HG02884 (cell line): ENCODE results near the gene IKBKG.
"Not testable (repeated sequence)": the region's sequence is repeated elsewhere in the genome, so short reads cannot be mapped to it uniquely, and the experiment has no call there.

ENCODE experiments used
- ATAC-seq: cut with Tn5 transposase; IDR thresholded peaks from one replicate; pipeline ENCODE4 v1.9.1; 2021; ENCODE audit warnings: mild to moderate bottlenecking, moderate library complexity; ENCODE audit not compliant: unreplicated experiment

The IKBKG gene

GRCh38 chrX:154558060-154558690 is 10.8 kb downstream of the IKBKG start:
- ATAC-seq, result not testable (repeated sequence)

GRCh38 chrX:154558896-154559295 is 11.5 kb downstream of the IKBKG start:
- not testable (repeated sequence) for ATAC-seq

- not testable (repeated sequence) for ATAC-seq
These were observed 12.9 kb downstream of the IKBKG start for GRCh38 chrX:154560326-154560725.

GRCh38 chrX:154562295-154562694 is 14.9 kb downstream of the IKBKG start:
- ATAC-seq, result not testable (repeated sequence)

GRCh38 chrX:154570361-154570760 is 22.9 kb downstream of the IKBKG start:
- ATAC-seq, result not testable (repeated sequence)

GRCh38 chrX:154573061-154573460 is 25.6 kb downstream of the IKBKG start:
- ATAC-seq, result not testable (repeated sequence)

GRCh38 chrX:154575076-154575475 is 27.7 kb downstream of the IKBKG start:
- ATAC-seq, result not testable (repeated sequence)

GRCh38 chrX:154582994-154583393 is 35.6 kb downstream of the IKBKG start:
- not testable (repeated sequence) for ATAC-seq

GRCh38 chrX:154584585-154585183 is 37.3 kb downstream of the IKBKG start, which contains the start of gene CTAG1A:
CTAG1A (plus strand) TSS chrX:154585133; CDS start chrX:154585207, 74 bp downstream.
- not testable (repeated sequence) for ATAC-seq

GRCh38 chrX:154590415-154590814 is 43.0 kb downstream of the IKBKG start:
- ATAC-seq, result not testable (repeated sequence)

- no peak for ATAC-seq
These were observed 45.1 kb downstream of the IKBKG start for GRCh38 chrX:154592505-154592904.

- no peak for ATAC-seq
These were observed 45.8 kb downstream of the IKBKG start for GRCh38 chrX:154593201-154593600.

GRCh38 chrX:154594491-154594890 is 47.1 kb downstream of the IKBKG start:
- ATAC-seq, result no peak

- no peak for ATAC-seq
These were observed 48.3 kb downstream of the IKBKG start for GRCh38 chrX:154595559-154596249.

- no peak for ATAC-seq
These were observed 49.0 kb downstream of the IKBKG start for GRCh38 chrX:154596290-154596929.

- no peak for ATAC-seq
These were observed 49.8 kb downstream of the IKBKG start for GRCh38 chrX:154597221-154597620.

- no peak for ATAC-seq
These were observed 51.2 kb downstream of the IKBKG start for GRCh38 chrX:154598656-154599055.

GRCh38 chrX:154599531-154599930 is 52.1 kb downstream of the IKBKG start:
- no peak for ATAC-seq

GRCh38 chrX:154600759-154601374 is 53.4 kb downstream of the IKBKG start:
- no peak for ATAC-seq

GRCh38 chrX:154602226-154602625 is 54.8 kb downstream of the IKBKG start:
- ATAC-seq, result no peak
